Ascending aorta (tissue), 2 donors: ENCODE data around the gene IL1R2. TPM values are rescaled to one million over a fixed set of nuclear protein-coding genes. Genes with fewer than 3 reads are reported as not detected.

Source experiments
- DNase-seq, 2 donors: peaks; one replicate each; pipeline ENCODE4 v3.0.0-alpha.2; 2019; ENCODE audit warnings: low spot score in 2 of 2
- H3K27ac ChIP-seq, 2 donors: fragments of 200-600 bp; sonication (generic); one replicate each; pipeline ENCODE4 v1.5.1; 2016 to 2017; ENCODE audit warnings: mild to moderate bottlenecking in 1 of 2
- H3K27me3 ChIP-seq: fragments of 200-600 bp; sonication (generic); one replicate; pipeline ENCODE4 v1.5.1; 2017
- H3K36me3 ChIP-seq, 2 donors: fragments of 200-600 bp; sonication (generic); one replicate each; pipeline ENCODE4 v1.5.1; 2016
- H3K4me1 ChIP-seq, 2 donors: fragments of 200-600 bp; sonication (generic); one replicate each; pipeline ENCODE4 v1.5.1; 2016 to 2017; ENCODE audit warnings: mild to moderate bottlenecking in 1 of 2
- H3K4me3 ChIP-seq, 2 donors: fragments of 200-600 bp; sonication (generic); one replicate each; pipeline ENCODE4 v1.5.1; 2016 to 2017; ENCODE audit warnings: mild to moderate bottlenecking in 1 of 2
- H3K9me3 ChIP-seq, 2 donors: fragments of 200-600 bp; sonication (generic); one replicate each; pipeline ENCODE4 v1.5.1; 2016
- intact Hi-C: fragments of 100-400 bp; cut with DNase I; formaldehyde crosslinking; loops from one replicate; pipeline ENCODE4 v1.15.1; 2023
- total RNA-seq: library from RNA; depleted of rRNA; stranded (reverse); fragments of >200 nt; gene quantifications from one replicate; pipeline ENCODE4 v1.1.0, GENCODE V29; 2016
- TF ChIP-seq, protein P1 (sequence below), 3 experiments: fragments of 200-600 bp in 2 of 3; fragments of 450-650 bp in 1 of 3; sonication (generic) in 2 of 3; IDR thresholded peaks; one replicate each; pipeline ENCODE4 v1.5.1; 2016 to 2019; ENCODE audit warnings: antibody characterized with exemption in 3 of 3, mild to moderate bottlenecking in 1 of 3, moderate library complexity in 1 of 3

Gene IL1R2
- total RNA-seq, 1 donor from 2014 or later, result 25.4 TPM

DNA sequence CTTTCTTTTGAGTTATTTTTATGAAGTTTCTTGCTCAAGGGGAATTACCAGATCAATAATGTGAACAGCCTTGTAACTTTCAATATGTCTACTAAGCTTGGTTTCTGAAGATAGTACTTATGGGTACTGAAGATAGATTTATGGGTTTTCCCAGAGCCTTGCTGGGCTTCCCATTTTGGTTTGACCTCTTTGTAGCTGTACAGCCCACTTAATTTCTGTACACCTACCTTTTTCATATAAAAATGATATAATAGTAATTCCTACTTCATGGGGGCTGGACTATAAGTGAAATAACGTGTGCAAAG, 22.2 kb downstream of the IL1R2 start:
- H3K4me3 ChIP-seq, result no peak overlapping the region
- H3K27ac ChIP-seq, result no peak overlapping the region
- H3K9me3 ChIP-seq, result no peaks in the 10 kb centered on the region
- DNase-seq, result no peak
- H3K4me1 ChIP-seq, result no peaks in the 10 kb centered on the region
- no peaks in the 10 kb centered on the region for H3K36me3 ChIP-seq
- no peaks in the 10 kb centered on the region for H3K27me3 ChIP-seq
- intact Hi-C loops, result no loop called here
- TF ChIP-seq, protein P1, sequence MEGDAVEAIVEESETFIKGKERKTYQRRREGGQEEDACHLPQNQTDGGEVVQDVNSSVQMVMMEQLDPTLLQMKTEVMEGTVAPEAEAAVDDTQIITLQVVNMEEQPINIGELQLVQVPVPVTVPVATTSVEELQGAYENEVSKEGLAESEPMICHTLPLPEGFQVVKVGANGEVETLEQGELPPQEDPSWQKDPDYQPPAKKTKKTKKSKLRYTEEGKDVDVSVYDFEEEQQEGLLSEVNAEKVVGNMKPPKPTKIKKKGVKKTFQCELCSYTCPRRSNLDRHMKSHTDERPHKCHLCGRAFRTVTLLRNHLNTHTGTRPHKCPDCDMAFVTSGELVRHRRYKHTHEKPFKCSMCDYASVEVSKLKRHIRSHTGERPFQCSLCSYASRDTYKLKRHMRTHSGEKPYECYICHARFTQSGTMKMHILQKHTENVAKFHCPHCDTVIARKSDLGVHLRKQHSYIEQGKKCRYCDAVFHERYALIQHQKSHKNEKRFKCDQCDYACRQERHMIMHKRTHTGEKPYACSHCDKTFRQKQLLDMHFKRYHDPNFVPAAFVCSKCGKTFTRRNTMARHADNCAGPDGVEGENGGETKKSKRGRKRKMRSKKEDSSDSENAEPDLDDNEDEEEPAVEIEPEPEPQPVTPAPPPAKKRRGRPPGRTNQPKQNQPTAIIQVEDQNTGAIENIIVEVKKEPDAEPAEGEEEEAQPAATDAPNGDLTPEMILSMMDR (IDR thresholded peaks at IDR 0.05), result no peak

DNA sequence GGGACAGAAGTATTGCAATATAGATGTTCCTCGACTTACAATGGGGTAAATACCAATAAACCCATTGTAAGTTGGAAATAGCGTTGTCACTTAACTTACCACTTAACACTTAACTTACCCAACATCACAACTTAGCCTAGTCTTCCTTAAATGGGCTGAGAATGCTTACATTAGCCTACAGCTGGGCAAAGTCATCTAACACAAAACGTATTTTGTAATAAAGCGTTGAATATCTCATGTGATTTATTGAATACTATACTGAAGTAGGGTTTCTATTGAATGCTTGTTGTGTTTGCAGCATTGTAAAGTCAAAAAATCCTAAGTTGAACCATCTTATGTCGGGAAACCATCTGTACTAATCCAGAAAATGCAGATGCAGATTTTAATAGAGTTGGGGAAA, 23.6 kb downstream of the IL1R2 start:
- TF ChIP-seq, protein P1 (IDR thresholded peaks at IDR 0.05), result no peak
- Histone ChIP-seq H3K4me3 (no peak overlapping the region), H3K27ac (no peak overlapping the region), H3K27me3 (no peaks in the 10 kb centered on the region), H3K4me1 (no peaks in the 10 kb centered on the region), H3K9me3 (no peaks in the 10 kb centered on the region), H3K36me3 (no peaks in the 10 kb centered on the region)
- intact Hi-C loops, result no loop called here
- DNase-seq, result no peak

DNA sequence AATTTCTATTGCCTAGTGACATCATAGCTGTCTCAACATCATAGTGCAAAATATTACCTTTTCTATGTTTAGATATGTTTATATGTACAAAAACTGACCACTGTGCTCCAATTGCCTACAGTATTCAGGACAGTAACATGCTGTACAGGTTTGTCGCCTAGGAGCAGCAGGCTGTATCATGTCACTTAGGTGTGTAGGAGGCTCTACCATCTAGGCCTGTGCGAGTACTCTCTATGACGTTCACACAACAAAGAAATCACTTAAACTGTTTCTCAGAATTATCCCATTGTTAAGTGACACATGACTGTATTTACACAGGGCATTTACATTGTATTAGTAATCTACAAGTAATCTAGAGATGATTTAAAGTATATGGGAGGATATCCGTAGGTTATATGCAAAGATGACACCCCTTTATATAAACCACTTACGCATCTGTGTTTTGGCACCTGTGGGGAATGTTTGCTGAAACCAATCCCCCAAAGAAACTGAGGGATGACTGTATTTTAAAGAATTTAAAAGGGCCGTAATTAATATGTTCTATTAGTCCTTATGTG, 24.7 kb downstream of the IL1R2 start:
- Histone ChIP-seq H3K4me1 (peaks cover 0 to 3% of the 10 kb centered on the region in 2 donors), H3K27ac (no peak overlapping the region), H3K36me3 (no peaks in the 10 kb centered on the region), H3K4me3 (no peak overlapping the region), H3K27me3 (no peaks in the 10 kb centered on the region), H3K9me3 (no peaks in the 10 kb centered on the region)
- intact Hi-C loops, result no loop called here
- TF ChIP-seq, protein P1 (IDR thresholded peaks at IDR 0.05), result no peak
- DNase-seq, result no peak

DNA sequence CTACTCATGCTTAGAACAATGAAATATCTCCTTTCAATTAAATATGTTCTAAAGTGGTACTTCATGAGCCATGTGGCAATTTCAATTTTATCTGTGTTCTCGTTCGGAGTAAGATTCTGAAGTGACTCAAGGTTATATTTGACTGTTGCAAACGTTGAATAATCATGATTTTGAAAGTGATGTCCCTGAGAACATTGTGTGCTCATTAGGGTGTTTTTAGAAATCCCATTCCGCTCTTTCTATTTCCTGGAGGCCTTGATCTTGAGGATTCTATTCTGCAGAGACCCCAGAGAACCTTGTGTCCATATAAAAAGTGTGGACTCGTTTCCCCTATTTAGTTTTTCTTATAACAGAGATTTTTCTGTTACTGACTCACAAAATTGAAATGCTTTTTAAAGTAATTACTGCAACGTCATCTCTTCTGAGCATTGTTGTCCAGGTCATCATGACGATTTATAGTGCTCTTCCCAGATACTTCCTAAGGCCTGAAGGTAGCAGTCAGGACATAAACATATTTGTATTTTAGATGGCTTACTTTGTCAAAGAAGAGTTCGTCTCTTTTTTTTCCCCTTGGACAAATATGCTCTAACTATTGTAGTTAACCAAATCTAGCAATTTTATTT, 27.2 kb downstream of the IL1R2 start:
- DNase-seq, result no peak
- no peaks in the 10 kb centered on the region for H3K27me3 ChIP-seq
- intact Hi-C loops, result no loop called here
- H3K9me3 ChIP-seq, result no peaks in the 10 kb centered on the region
- no peak overlapping the region for H3K4me3 ChIP-seq
- H3K36me3 ChIP-seq, result no peaks in the 10 kb centered on the region
- H3K27ac ChIP-seq, result no peak overlapping the region
- H3K4me1 ChIP-seq, result peaks cover 0 to 3% of the 10 kb centered on the region in 2 donors
- TF ChIP-seq, protein P1 (IDR thresholded peaks at IDR 0.05), result no peak

DNA sequence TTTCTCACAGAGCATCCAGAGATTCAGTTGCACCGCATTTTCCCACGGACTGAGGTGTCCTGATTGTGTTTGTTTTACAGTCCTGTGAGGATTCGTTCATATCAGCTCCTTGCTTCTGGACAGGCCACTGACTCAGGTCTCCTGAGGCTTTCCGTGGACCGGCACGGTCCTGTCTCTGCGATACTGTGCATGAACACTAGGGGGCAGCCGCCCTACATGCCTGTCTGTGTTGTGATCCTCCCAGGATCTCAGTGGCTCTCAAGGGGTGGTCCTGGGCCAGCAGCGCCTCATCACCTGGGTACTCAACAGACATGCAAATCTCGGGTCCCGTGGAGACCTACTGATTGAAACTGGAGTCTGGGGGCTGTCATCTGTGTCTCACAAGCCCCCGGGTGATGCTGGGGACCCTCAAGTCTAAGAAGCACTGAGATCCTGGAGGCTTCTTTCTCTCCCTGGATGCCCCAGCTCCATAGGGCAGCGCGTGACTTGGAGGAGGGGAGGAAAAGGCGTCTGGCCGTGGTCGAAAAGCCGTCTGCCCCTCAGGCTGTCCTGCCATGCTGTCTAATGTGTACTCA, 28.9 kb downstream of the IL1R2 start:
- intact Hi-C loops, result loop anchor here (1.0 to 5.0 kb wide), 5 partner anchors 50 to 337 kb away; partner anchors contain the start of genes IL18R1 and IL1RL2
- Histone ChIP-seq H3K9me3 (no peaks in the 10 kb centered on the region), H3K4me3 (no peak overlapping the region), H3K36me3 (no peaks in the 10 kb centered on the region), H3K27ac (no peak overlapping the region), H3K27me3 (no peaks in the 10 kb centered on the region), H3K4me1 (peaks cover 0 to 3% of the 10 kb centered on the region in 2 donors)
- TF ChIP-seq, protein P1 (IDR thresholded peaks at IDR 0.05), result peak; percentile 97 to 99 (median 99)
- peak; percentile 69 to 94 for DNase-seq
